GM13976 (cell line): ENCODE measurements around the gene E2F4.

Source experiments
- DNase-seq: peaks from one replicate; pipeline ENCODE4 v3.0.0; 2012; ENCODE audit warnings: low spot score
- CTCF ChIP-seq: IDR thresholded peaks from 2 replicates; pipeline ENCODE4 v1.5.1; 2012; ENCODE audit warnings: borderline replicate concordance, mild to moderate bottlenecking; ENCODE audit not compliant: insufficient read depth; ENCODE audit errors: extremely low read depth, missing control alignments, control extremely low read depth
- in situ Hi-C: fragments of 300-500 bp; cut with MboI; formaldehyde crosslinking; loops from one replicate; pipeline ENCODE4 v1.12.0; 2022; ENCODE audit warnings: low sequenced_read_pairs, mixed read lengths, inconsistent platforms; ENCODE audit not compliant: unreplicated experiment

The E2F4 gene

GRCh38 chr16:67240506-67240905 is 48.6 kb downstream of the E2F4 start:
- in situ Hi-C loops: no loop called here
- DNase-seq: no peak
- no peak for TF ChIP-seq CTCF

GRCh38 chr16:67241008-67241900 is 49.3 kb downstream of the E2F4 start:
- no peak for DNase-seq
- in situ Hi-C loops: no loop called here
- TF ChIP-seq CTCF: no peak

GRCh38 chr16:67242138-67242730 is 50.3 kb downstream of the E2F4 start:
- TF ChIP-seq CTCF: no peak
- no peak for DNase-seq
- in situ Hi-C loops: no loop called here

GRCh38 chr16:67243481-67243880 is 51.5 kb downstream of the E2F4 start:
- no peak for DNase-seq
- TF ChIP-seq CTCF: no peak
- in situ Hi-C loops: no loop called here

- DNase-seq: peak; percentile 87
- no peak for TF ChIP-seq CTCF
- in situ Hi-C loops: no loop called here
These were observed 52.6 kb downstream of the E2F4 start for GRCh38 chr16:67244387-67245185.

- in situ Hi-C loops: no loop called here
- DNase-seq: no peak
- TF ChIP-seq CTCF: no peak
These were observed 53.2 kb downstream of the E2F4 start for GRCh38 chr16:67245186-67245585.
